Breast epithelium (tissue), 3 donors: ENCODE data around the gene MRFAP1.

Source experiments
- CTCF ChIP-seq, 3 donors: fragments of 450-650 bp; IDR thresholded peaks; one replicate each; pipeline ENCODE4 v1.5.1; 2016 to 2017; ENCODE audit warnings: antibody characterized with exemption in 3 of 3, mild to moderate bottlenecking in 3 of 3, moderate library complexity in 3 of 3
- POLR2A ChIP-seq: fragments of 450-650 bp; IDR thresholded peaks from one replicate; pipeline ENCODE4 v1.6.1; 2016; ENCODE audit warnings: antibody characterized with exemption, mild to moderate bottlenecking, moderate library complexity
- POLR2AphosphoS5 ChIP-seq, 3 donors: sonication (generic); formaldehyde crosslinking; IDR thresholded peaks; one replicate each; pipeline ENCODE4 v1.6.1; 2017; ENCODE audit warnings: antibody characterized with exemption in 3 of 3

- TF ChIP-seq CTCF (IDR thresholded peaks at IDR 0.05) (no peak), POLR2AphosphoS5 (IDR thresholded peaks at IDR 0.05) (no peak), POLR2A (no peak)
Observed at GRCh38 chr4:6639137-6639680, 1.3 kb upstream of the MRFAP1 start.
